Measurements from ENCODE around the gene ALG1.
"Not testable (repeated sequence)": the region's sequence is repeated elsewhere in the genome, so short reads cannot be mapped to it uniquely, and the experiment has no call there.

Gene ALG1

GRCh38 chr16:5098221-5099159 is 26.8 kb downstream of the ALG1 start:
- not testable (repeated sequence) for H3K36me3 ChIP-seq (ENCODE audit: control insufficient read depth in 1 of 2, insufficient read depth in 2 of 2, low read depth in 1 of 2, low read length in 2 of 2); H2AK5ac ChIP-seq (ENCODE audit: low read length, severe bottlenecking); H2BK12ac ChIP-seq (ENCODE audit: low read length in 2 of 2); H3K14ac ChIP-seq (ENCODE audit: low read length in 2 of 2); H2BK120ac ChIP-seq (ENCODE audit: low read depth, low read length); H3K27me3 ChIP-seq (ENCODE audit: control insufficient read depth in 1 of 2, insufficient read depth in 1 of 2, low read length in 2 of 2); H3K9me3 ChIP-seq (ENCODE audit: control insufficient read depth, low read length); H3K79me1 ChIP-seq (replicated peaks; ENCODE audit: low read length, poor library complexity, severe bottlenecking); H3K23ac ChIP-seq (ENCODE audit: low read length in 2 of 2); H3K4me1 ChIP-seq (ENCODE audit: control insufficient read depth, insufficient read depth, low read depth, low read length); H2BK5ac ChIP-seq (ENCODE audit: low read depth, low read length, poor library complexity, severe bottlenecking)
- Histone ChIP-seq H2BK15ac (ENCODE audit: low read depth, poor library complexity, severe bottlenecking) (peak overlapping the region; percentile 99), H3K4ac (ENCODE audit: low read depth in 1 of 2, low read length in 2 of 2) (peak overlapping the region in 1 of 2 experiments; percentile 15), H3K4me3 (ENCODE audit: insufficient read depth in 1 of 2, low read depth in 1 of 2, low read length in 2 of 2) (peak overlapping the region; percentile 66 to 77), H3K4me2 (ENCODE audit: low read length, poor library complexity, severe bottlenecking) (peak overlapping the region; percentile 79), H3K9ac (ENCODE audit: low read length) (peak overlapping the region; percentile 78), H3K18ac (ENCODE audit: low read depth in 1 of 2, low read length in 2 of 2) (peak overlapping the region; percentile 28 to 82), H2AFZ (ENCODE audit: low read depth, low read length) (peak overlapping the region; percentile 36), H4K91ac (ENCODE audit: low read length) (peak overlapping the region; percentile 83), H4K8ac (ENCODE audit: low read length) (peak overlapping the region; percentile 77), H3K27ac (ENCODE audit: low read length, poor library complexity, severe bottlenecking) (peak overlapping the region; percentile 23)
- 3% methylated on average over 22 of the region's 67 CpGs for WGBS
- DNase-seq, result peak; percentile 52

- not testable (repeated sequence) for H2AK5ac ChIP-seq (ENCODE audit: low read length, severe bottlenecking); H3K18ac ChIP-seq (ENCODE audit: low read depth in 1 of 2, low read length in 2 of 2)
- WGBS, result no CpG with 5 or more reads among the region's 4 CpGs
Observed at GRCh38 chr16:5099174-5099573, 27.5 kb downstream of the ALG1 start.

DNA sequence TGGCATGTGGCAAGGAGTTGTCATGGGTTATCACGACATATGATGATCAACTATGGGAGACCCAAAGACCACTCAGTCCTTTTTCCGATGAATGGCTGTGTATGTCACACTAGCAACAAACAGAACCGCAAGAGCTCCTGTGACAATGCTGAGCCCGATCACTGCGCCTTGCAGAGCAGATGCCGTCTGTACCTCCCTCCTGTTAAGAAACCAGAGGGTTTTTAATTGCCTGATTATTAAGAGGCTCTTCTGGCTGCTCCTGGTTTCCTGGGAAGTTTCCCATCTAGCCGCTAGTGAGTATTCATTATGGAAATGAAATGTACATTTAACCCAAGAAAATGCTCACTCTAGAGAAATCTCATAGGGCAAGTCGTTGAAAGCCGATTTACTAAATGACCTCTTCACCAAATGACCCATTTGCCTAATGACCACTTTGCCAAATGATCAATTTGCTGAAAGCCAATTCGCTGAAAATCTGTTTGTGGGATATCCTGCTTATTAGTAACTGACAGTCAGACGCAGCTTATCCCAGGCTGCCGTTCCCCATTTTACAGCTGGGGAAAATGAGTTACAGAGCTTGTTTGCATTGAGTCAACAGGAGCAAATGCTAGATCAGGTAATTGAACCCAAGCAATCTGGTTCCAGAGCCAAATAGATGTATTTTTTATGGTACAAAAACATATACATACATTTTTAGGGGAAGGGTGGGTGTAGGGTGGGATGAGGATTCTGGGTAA is 31.8 kb downstream of the ALG1 start:
- H2BK15ac ChIP-seq (ENCODE audit: low read depth, poor library complexity, severe bottlenecking); H3K36me3 ChIP-seq (ENCODE audit: control insufficient read depth in 1 of 2, insufficient read depth in 2 of 2, low read depth in 1 of 2, low read length in 2 of 2); H3K9ac ChIP-seq (ENCODE audit: low read length); H3K27ac ChIP-seq (ENCODE audit: low read length, poor library complexity, severe bottlenecking); H3K18ac ChIP-seq (ENCODE audit: low read depth in 1 of 2, low read length in 2 of 2); H3K23ac ChIP-seq (ENCODE audit: low read length in 2 of 2); H3K9me3 ChIP-seq (ENCODE audit: control insufficient read depth, low read length); H3K27me3 ChIP-seq (ENCODE audit: control insufficient read depth in 1 of 2, insufficient read depth in 1 of 2, low read length in 2 of 2); H2AFZ ChIP-seq (ENCODE audit: low read depth, low read length); H3K14ac ChIP-seq (ENCODE audit: low read length in 2 of 2); H3K79me1 ChIP-seq (replicated peaks; ENCODE audit: low read length, poor library complexity, severe bottlenecking); H4K91ac ChIP-seq (ENCODE audit: low read length); H4K8ac ChIP-seq (ENCODE audit: low read length); H3K4me1 ChIP-seq (ENCODE audit: control insufficient read depth, insufficient read depth, low read depth, low read length); H2BK5ac ChIP-seq (ENCODE audit: low read depth, low read length, poor library complexity, severe bottlenecking); H2BK12ac ChIP-seq (ENCODE audit: low read length in 2 of 2); H2BK120ac ChIP-seq (ENCODE audit: low read depth, low read length); H2AK5ac ChIP-seq (ENCODE audit: low read length, severe bottlenecking); DNase-seq; H3K4me3 ChIP-seq (ENCODE audit: insufficient read depth in 1 of 2, low read depth in 1 of 2, low read length in 2 of 2); H3K4ac ChIP-seq (ENCODE audit: low read depth in 1 of 2, low read length in 2 of 2); H3K4me2 ChIP-seq (ENCODE audit: low read length, poor library complexity, severe bottlenecking): not testable (repeated sequence)
- WGBS, result 86% methylated on average over 9 of the region's 12 CpGs

More at GRCh38 chr16:5099174-5099573, 27.5 kb downstream of the ALG1 start:
- not testable (repeated sequence) for H3K4ac ChIP-seq (ENCODE audit: low read depth in 1 of 2, low read length in 2 of 2); H3K36me3 ChIP-seq (ENCODE audit: control insufficient read depth in 1 of 2, insufficient read depth in 2 of 2, low read depth in 1 of 2, low read length in 2 of 2); H3K4me1 ChIP-seq (ENCODE audit: control insufficient read depth, insufficient read depth, low read depth, low read length); H3K79me1 ChIP-seq (replicated peaks; ENCODE audit: low read length, poor library complexity, severe bottlenecking); H3K27me3 ChIP-seq (ENCODE audit: control insufficient read depth in 1 of 2, insufficient read depth in 1 of 2, low read length in 2 of 2); H3K9me3 ChIP-seq (ENCODE audit: control insufficient read depth, low read length); H3K4me3 ChIP-seq (ENCODE audit: insufficient read depth in 1 of 2, low read depth in 1 of 2, low read length in 2 of 2); H3K23ac ChIP-seq (ENCODE audit: low read length in 2 of 2); H2AFZ ChIP-seq (ENCODE audit: low read depth, low read length); H2BK5ac ChIP-seq (ENCODE audit: low read depth, low read length, poor library complexity, severe bottlenecking); H3K4me2 ChIP-seq (ENCODE audit: low read length, poor library complexity, severe bottlenecking); H3K9ac ChIP-seq (ENCODE audit: low read length); H3K14ac ChIP-seq (ENCODE audit: low read length in 2 of 2); H3K27ac ChIP-seq (ENCODE audit: low read length, poor library complexity, severe bottlenecking); H2BK15ac ChIP-seq (ENCODE audit: low read depth, poor library complexity, severe bottlenecking); H2BK120ac ChIP-seq (ENCODE audit: low read depth, low read length); H2BK12ac ChIP-seq (ENCODE audit: low read length in 2 of 2); H4K8ac ChIP-seq (ENCODE audit: low read length); H4K91ac ChIP-seq (ENCODE audit: low read length); DNase-seq

GRCh38 chr16:5105039-5105438 is 33.4 kb downstream of the ALG1 start:
- not testable (repeated sequence) for H3K14ac ChIP-seq (ENCODE audit: low read length in 2 of 2); H3K4me2 ChIP-seq (ENCODE audit: low read length, poor library complexity, severe bottlenecking); H3K27ac ChIP-seq (ENCODE audit: low read length, poor library complexity, severe bottlenecking); H3K4ac ChIP-seq (ENCODE audit: low read depth in 1 of 2, low read length in 2 of 2); H4K91ac ChIP-seq (ENCODE audit: low read length); H3K79me1 ChIP-seq (replicated peaks; ENCODE audit: low read length, poor library complexity, severe bottlenecking); H3K9ac ChIP-seq (ENCODE audit: low read length); H2BK120ac ChIP-seq (ENCODE audit: low read depth, low read length); H4K8ac ChIP-seq (ENCODE audit: low read length); DNase-seq; H3K4me1 ChIP-seq (ENCODE audit: control insufficient read depth, insufficient read depth, low read depth, low read length); H3K18ac ChIP-seq (ENCODE audit: low read depth in 1 of 2, low read length in 2 of 2); H2AFZ ChIP-seq (ENCODE audit: low read depth, low read length); H3K23ac ChIP-seq (ENCODE audit: low read length in 2 of 2); H3K27me3 ChIP-seq (ENCODE audit: control insufficient read depth in 1 of 2, insufficient read depth in 1 of 2, low read length in 2 of 2); H2BK15ac ChIP-seq (ENCODE audit: low read depth, poor library complexity, severe bottlenecking); H2BK5ac ChIP-seq (ENCODE audit: low read depth, low read length, poor library complexity, severe bottlenecking); H3K36me3 ChIP-seq (ENCODE audit: control insufficient read depth in 1 of 2, insufficient read depth in 2 of 2, low read depth in 1 of 2, low read length in 2 of 2); H3K4me3 ChIP-seq (ENCODE audit: insufficient read depth in 1 of 2, low read depth in 1 of 2, low read length in 2 of 2); H2AK5ac ChIP-seq (ENCODE audit: low read length, severe bottlenecking); H2BK12ac ChIP-seq (ENCODE audit: low read length in 2 of 2); H3K9me3 ChIP-seq (ENCODE audit: control insufficient read depth, low read length)
- no CpG with 5 or more reads among the region's 5 CpGs for WGBS

Data from mesenchymal stem cell (in vitro differentiated cells and primary cell).